Fibroblast of lung (primary cell): Measurements from ENCODE around the gene TOMM40. TPM values are rescaled to one million over a fixed set of nuclear protein-coding genes. Genes with fewer than 3 reads are reported as not detected.
"Not testable (repeated sequence)": the region's sequence is repeated elsewhere in the genome, so short reads cannot be mapped to it uniquely, and the experiment has no call there.

Source experiments
- DNase-seq, 2 donors: peaks; one replicate each; pipeline versions ENCODE4 v3.0.0 to v3.0.0-alpha.2; 2010; ENCODE audit warnings: low read depth in 2 of 2
- H2AFZ ChIP-seq: 2 replicates; pipeline ENCODE4 v1.5.1; 2012; ENCODE audit warnings: low read length, control low read depth, inconsistent platforms
- H3K27ac ChIP-seq: 2 replicates; pipeline ENCODE4 v1.5.1; 2011; ENCODE audit warnings: low read length, control low read depth; ENCODE audit not compliant: insufficient read depth
- H3K27me3 ChIP-seq: 2 replicates; pipeline ENCODE4 v1.5.1; 2011; ENCODE audit warnings: mild to moderate bottlenecking, low read length; ENCODE audit not compliant: control insufficient read depth, insufficient read depth
- H3K36me3 ChIP-seq: 2 replicates; pipeline ENCODE4 v1.5.1; 2011; ENCODE audit warnings: low read length; ENCODE audit not compliant: control insufficient read depth, insufficient read depth
- H3K4me1 ChIP-seq: 2 replicates; pipeline ENCODE4 v1.5.1; 2011; ENCODE audit warnings: low read length; ENCODE audit not compliant: control insufficient read depth, insufficient read depth; ENCODE audit errors: extremely low read depth
- H3K4me2 ChIP-seq: 2 replicates; pipeline ENCODE4 v1.5.1; 2011; ENCODE audit warnings: low read length, control low read depth; ENCODE audit not compliant: insufficient read depth; ENCODE audit errors: extremely low read depth
- H3K4me3 ChIP-seq, 4 experiments: fragments of 200-600 bp in 1 of 4; sonication (generic) in 1 of 4; replicated peaks in 1 of 4; 2 replicates each; pipeline ENCODE4 v1.5.1; 2011 to 2016; ENCODE audit warnings: low read length in 4 of 4, low read depth in 3 of 4, mild to moderate bottlenecking in 3 of 4, control low read depth in 2 of 4, inconsistent platforms in 1 of 4, mixed read lengths in 1 of 4; ENCODE audit not compliant: insufficient read depth in 1 of 4; ENCODE audit errors: control extremely low read depth in 1 of 4
- H3K79me2 ChIP-seq: 2 replicates; pipeline ENCODE4 v1.5.1; 2012; ENCODE audit warnings: mild to moderate bottlenecking, low read length, inconsistent platforms; ENCODE audit not compliant: control insufficient read depth, insufficient read depth
- H3K9ac ChIP-seq: 2 replicates; pipeline ENCODE4 v1.5.1; 2011; ENCODE audit warnings: mild to moderate bottlenecking, low read length, control low read depth; ENCODE audit not compliant: insufficient read depth
- H3K9me3 ChIP-seq: 2 replicates; pipeline ENCODE4 v1.5.1; 2012; ENCODE audit warnings: low read depth, low read length; ENCODE audit not compliant: control insufficient read depth, insufficient read depth
- H4K20me1 ChIP-seq: 2 replicates; pipeline ENCODE4 v1.5.1; 2011; ENCODE audit warnings: low read length; ENCODE audit not compliant: control insufficient read depth, insufficient read depth; ENCODE audit errors: extremely low read depth
- EZH2 ChIP-seq: IDR thresholded peaks from 2 replicates; pipeline ENCODE4 v1.5.1; 2012; ENCODE audit warnings: low read length, control low read depth, mild to moderate bottlenecking; ENCODE audit errors: missing control alignments
- polyA plus RNA-seq, 2 donors: library from polyadenylated mRNA; depleted of rRNA in 1 of 2; stranded (reverse) in 1 of 2; unstranded in 1 of 2; fragments of >200 nt; gene quantifications; 2 replicates each; pipeline ENCODE4 v1.2.1, GENCODE V29; 2011 to 2012; ENCODE audit warnings: missing spikeins in 1 of 2
- total RNA-seq: library from RNA; depleted of rRNA; stranded (reverse); fragments of >200 nt; gene quantifications from 2 replicates; pipeline ENCODE4 v1.2.1, GENCODE V29; 2014
- TF ChIP-seq, protein P1 (sequence below), 2 donors: IDR thresholded peaks in 1 of 2; conservative IDR thresholded peaks in 1 of 2; 1 replicate in 1 of 2; 2 replicates in 1 of 2; pipeline ENCODE4 v1.5.1; 2011 to 2012; ENCODE audit warnings: low read length in 2 of 2, control low read depth in 1 of 2, inconsistent platforms in 1 of 2, low read depth in 1 of 2, mild to moderate bottlenecking in 1 of 2

TOMM40 gene
- total and polyA plus RNA-seq, 2 donors (not counting 1 experiment from before 2014, with no cell fraction given) = 21.8 to 32.1 TPM

- peaks cover 2% of the 10 kb centered on the region for H3K36me3 ChIP-seq
- DNase-seq = no peak
- H3K79me2 ChIP-seq = peaks cover 30% of the 10 kb centered on the region
Observed at GRCh38 chr19:44857837-44858236, 33.2 kb upstream of the TOMM40 start.

GRCh38 chr19:44861576-44861975 is 29.5 kb upstream of the TOMM40 start:
- not testable (repeated sequence) for H4K20me1 ChIP-seq, H3K9me3 ChIP-seq, H3K27me3 ChIP-seq, H3K4me1 ChIP-seq, H3K4me2 ChIP-seq, H2AFZ ChIP-seq, H3K27ac ChIP-seq, H3K36me3 ChIP-seq, H3K9ac ChIP-seq, H3K4me3 ChIP-seq, DNase-seq
- peaks cover 14% of the 10 kb centered on the region for H3K79me2 ChIP-seq

More at GRCh38 chr19:44857837-44858236, 33.2 kb upstream of the TOMM40 start:
- Histone ChIP-seq H3K4me2 (no peak overlapping the region), H3K4me3 (no peak overlapping the region), H3K9me3 (no peaks in the 10 kb centered on the region), H3K27me3 (no peaks in the 10 kb centered on the region), H3K4me1 (no peaks in the 10 kb centered on the region), H4K20me1 (peaks cover 3% of the 10 kb centered on the region), H2AFZ (no peak overlapping the region), H3K9ac (no peak overlapping the region), H3K27ac (no peak overlapping the region)
- TF ChIP-seq EZH2 = no peak
- TF ChIP-seq, protein P1, sequence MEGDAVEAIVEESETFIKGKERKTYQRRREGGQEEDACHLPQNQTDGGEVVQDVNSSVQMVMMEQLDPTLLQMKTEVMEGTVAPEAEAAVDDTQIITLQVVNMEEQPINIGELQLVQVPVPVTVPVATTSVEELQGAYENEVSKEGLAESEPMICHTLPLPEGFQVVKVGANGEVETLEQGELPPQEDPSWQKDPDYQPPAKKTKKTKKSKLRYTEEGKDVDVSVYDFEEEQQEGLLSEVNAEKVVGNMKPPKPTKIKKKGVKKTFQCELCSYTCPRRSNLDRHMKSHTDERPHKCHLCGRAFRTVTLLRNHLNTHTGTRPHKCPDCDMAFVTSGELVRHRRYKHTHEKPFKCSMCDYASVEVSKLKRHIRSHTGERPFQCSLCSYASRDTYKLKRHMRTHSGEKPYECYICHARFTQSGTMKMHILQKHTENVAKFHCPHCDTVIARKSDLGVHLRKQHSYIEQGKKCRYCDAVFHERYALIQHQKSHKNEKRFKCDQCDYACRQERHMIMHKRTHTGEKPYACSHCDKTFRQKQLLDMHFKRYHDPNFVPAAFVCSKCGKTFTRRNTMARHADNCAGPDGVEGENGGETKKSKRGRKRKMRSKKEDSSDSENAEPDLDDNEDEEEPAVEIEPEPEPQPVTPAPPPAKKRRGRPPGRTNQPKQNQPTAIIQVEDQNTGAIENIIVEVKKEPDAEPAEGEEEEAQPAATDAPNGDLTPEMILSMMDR (conservative IDR thresholded peaks at IDR 0.05 in 1 of 2, IDR thresholded peaks at IDR 0.05 in 1 of 2; ENCODE audit: low read depth in 1 of 2, low read length in 2 of 2) = no peak

DNA sequence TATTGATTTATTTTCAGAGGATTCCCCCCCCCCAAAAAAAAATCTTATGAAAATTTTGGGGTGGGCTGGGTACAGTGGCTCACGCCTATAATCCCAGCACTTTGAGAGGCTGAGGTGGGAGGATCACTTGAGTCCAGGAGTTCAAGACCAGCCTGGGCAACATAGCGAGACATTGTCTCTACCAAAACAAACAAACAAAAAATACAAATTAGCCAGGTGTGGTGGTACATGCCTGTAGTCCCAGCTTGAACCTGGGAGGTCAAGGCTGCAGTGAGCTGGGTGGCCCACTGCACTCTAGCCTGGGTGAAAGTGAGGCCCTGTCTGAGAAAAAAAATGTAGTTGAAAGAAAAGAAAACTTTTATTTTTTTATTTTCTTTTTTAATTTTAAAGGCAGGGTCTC is 27.1 kb upstream of the TOMM40 start:
- DNase-seq = no peak
- H3K9ac ChIP-seq = no peak overlapping the region
- no peak overlapping the region for H3K4me3 ChIP-seq
- H3K79me2 ChIP-seq = peaks cover 7% of the 10 kb centered on the region
- H4K20me1 ChIP-seq = no peaks in the 10 kb centered on the region
- H3K27ac ChIP-seq = no peak overlapping the region
- H3K27me3 ChIP-seq = no peaks in the 10 kb centered on the region
- H3K9me3 ChIP-seq = no peaks in the 10 kb centered on the region
- H3K4me2 ChIP-seq = no peak overlapping the region
- peaks cover 9% of the 10 kb centered on the region for H3K36me3 ChIP-seq
- H2AFZ ChIP-seq = no peak overlapping the region
- TF ChIP-seq, protein P1 (conservative IDR thresholded peaks at IDR 0.05 in 1 of 2, IDR thresholded peaks at IDR 0.05 in 1 of 2; ENCODE audit: low read depth in 1 of 2, low read length in 2 of 2) = no peak
- TF ChIP-seq EZH2 = no peak
- no peaks in the 10 kb centered on the region for H3K4me1 ChIP-seq
